OCI-LY3 (cell line): Measurements from ENCODE around the gene DHDDS.

Experiments
- EZH2phosphoT487 ChIP-seq: fragments of 200-600 bp; shearing (Covaris generic); IDR thresholded peaks from 2 replicates; pipeline ENCODE4 v1.6.1; 2018; ENCODE audit warnings: antibody characterized with exemption, mixed run types, low read depth
- TF ChIP-seq, protein P1 (sequence below): fragments of 200-600, 300-600 bp; sonication (generic); IDR thresholded peaks from 2 replicates; pipeline ENCODE4 v1.5.1; 2014; ENCODE audit warnings: antibody characterized with exemption, low read length, low read depth

GRCh38 chr1:26449868-26450267, 17.7 kb downstream of the DHDDS start:
- TF ChIP-seq, protein P1, sequence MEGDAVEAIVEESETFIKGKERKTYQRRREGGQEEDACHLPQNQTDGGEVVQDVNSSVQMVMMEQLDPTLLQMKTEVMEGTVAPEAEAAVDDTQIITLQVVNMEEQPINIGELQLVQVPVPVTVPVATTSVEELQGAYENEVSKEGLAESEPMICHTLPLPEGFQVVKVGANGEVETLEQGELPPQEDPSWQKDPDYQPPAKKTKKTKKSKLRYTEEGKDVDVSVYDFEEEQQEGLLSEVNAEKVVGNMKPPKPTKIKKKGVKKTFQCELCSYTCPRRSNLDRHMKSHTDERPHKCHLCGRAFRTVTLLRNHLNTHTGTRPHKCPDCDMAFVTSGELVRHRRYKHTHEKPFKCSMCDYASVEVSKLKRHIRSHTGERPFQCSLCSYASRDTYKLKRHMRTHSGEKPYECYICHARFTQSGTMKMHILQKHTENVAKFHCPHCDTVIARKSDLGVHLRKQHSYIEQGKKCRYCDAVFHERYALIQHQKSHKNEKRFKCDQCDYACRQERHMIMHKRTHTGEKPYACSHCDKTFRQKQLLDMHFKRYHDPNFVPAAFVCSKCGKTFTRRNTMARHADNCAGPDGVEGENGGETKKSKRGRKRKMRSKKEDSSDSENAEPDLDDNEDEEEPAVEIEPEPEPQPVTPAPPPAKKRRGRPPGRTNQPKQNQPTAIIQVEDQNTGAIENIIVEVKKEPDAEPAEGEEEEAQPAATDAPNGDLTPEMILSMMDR, result no peak
- no peak for TF ChIP-seq EZH2phosphoT487
